ENCODE data around the gene CFAP46.

GRCh38 chr10:132793871-132794849 is 148.2 kb downstream of the CFAP46 start:
- TF ChIP-seq CTCF (IDR thresholded peaks at IDR 0.05) (no peak), POLR2A (IDR thresholded peaks at IDR 0.05) (no peak)

Measured in uterus (tissue), 2 donors.